NT2/D1 (cell line): ENCODE measurements around the gene CACNA1S.

ENCODE experiments used
- SUZ12 ChIP-seq: IDR thresholded peaks from 2 replicates; pipeline ENCODE4 v1.6.1; 2011; ENCODE audit not compliant: insufficient read length, insufficient read depth; ENCODE audit errors: extremely low read depth
- YY1 ChIP-seq: IDR thresholded peaks from 2 replicates; pipeline ENCODE4 v1.6.1; 2011; ENCODE audit not compliant: insufficient read length, insufficient read depth
- ZNF274 ChIP-seq: IDR thresholded peaks from 2 replicates; pipeline ENCODE4 v1.6.1; 2011; ENCODE audit warnings: mild to moderate bottlenecking, low read depth, low read length

- TF ChIP-seq ZNF274 = no peak
- no peak for TF ChIP-seq SUZ12
- TF ChIP-seq YY1 = no peak
Observed at GRCh38 chr1:200991097-200991614, 121.1 kb downstream of the CACNA1S start.
